Keratinocyte (primary cell): Measurements from ENCODE around the gene SORL1. TPM values are rescaled to one million over a fixed set of nuclear protein-coding genes. Genes with fewer than 3 reads are reported as not detected.

Experiments
- DNase-seq: peaks from one replicate; pipeline ENCODE4 v3.0.0-alpha.2; 2011; ENCODE audit warnings: low read depth, missing footprints, low spot score
- FAIRE-seq: peaks from 2 replicates; lab custom pipeline; 2011; peaks lifted over from hg19 to GRCh38; lab: Jason Lieb, UNC
- H2AFZ ChIP-seq: 2 replicates; pipeline ENCODE4 v1.6.0; 2012; ENCODE audit warnings: low read length, control low read depth, inconsistent platforms; ENCODE audit not compliant: control insufficient read depth
- H3K27ac ChIP-seq: 2 replicates; pipeline ENCODE4 v1.5.1; 2011; ENCODE audit warnings: low read length; ENCODE audit not compliant: control insufficient read depth, insufficient read depth
- H3K27me3 ChIP-seq: 3 replicates; pipeline ENCODE4 v1.6.0; 2011; ENCODE audit warnings: low read length; ENCODE audit not compliant: control insufficient read depth, insufficient read depth; ENCODE audit errors: extremely low read depth
- H3K36me3 ChIP-seq, 2 experiments: 2 replicates in 1 of 2; 3 replicates in 1 of 2; pipeline ENCODE4 v1.5.1; 2011; ENCODE audit warnings: low read length in 2 of 2, mild to moderate bottlenecking in 1 of 2; ENCODE audit not compliant: control insufficient read depth in 2 of 2, insufficient read depth in 2 of 2; ENCODE audit errors: extremely low read depth in 1 of 2
- H3K4me1 ChIP-seq: 3 replicates; pipeline ENCODE4 v1.5.1; 2011; ENCODE audit warnings: low read length; ENCODE audit not compliant: control insufficient read depth, insufficient read depth; ENCODE audit errors: extremely low read depth
- H3K4me2 ChIP-seq: 3 replicates; pipeline ENCODE4 v1.6.0; 2011; ENCODE audit warnings: low read depth, low read length; ENCODE audit not compliant: control insufficient read depth, insufficient read depth; ENCODE audit errors: extremely low read depth
- H3K4me3 ChIP-seq, 3 experiments: fragments of 200-600 bp in 1 of 3; sonication (generic) in 1 of 3; 2 replicates in 2 of 3; 3 replicates in 1 of 3; pipeline ENCODE4 v1.5.1; 2011 to 2016; ENCODE audit warnings: low read length in 3 of 3, mild to moderate bottlenecking in 3 of 3, control low read depth in 2 of 3, inconsistent platforms in 1 of 3, low read depth in 1 of 3, mixed read lengths in 1 of 3, mixed run types in 1 of 3, moderate library complexity in 1 of 3; ENCODE audit not compliant: control insufficient read depth in 2 of 3, insufficient read depth in 2 of 3; ENCODE audit errors: extremely low read depth in 1 of 3
- H3K79me2 ChIP-seq: 2 replicates; pipeline ENCODE4 v1.6.0; 2012; ENCODE audit warnings: low read length; ENCODE audit not compliant: control insufficient read depth, insufficient read depth
- H3K9ac ChIP-seq: 3 replicates; pipeline ENCODE4 v1.6.0; 2011; ENCODE audit warnings: low read length; ENCODE audit not compliant: control insufficient read depth, insufficient read depth; ENCODE audit errors: extremely low read depth
- H3K9me1 ChIP-seq: 3 replicates; pipeline ENCODE4 v1.6.0; 2011; ENCODE audit warnings: low read length; ENCODE audit not compliant: control insufficient read depth, insufficient read depth; ENCODE audit errors: extremely low read depth
- H3K9me3 ChIP-seq: 2 replicates; pipeline ENCODE4 v1.5.1; 2012; ENCODE audit warnings: low read depth, low read length; ENCODE audit not compliant: control insufficient read depth
- H4K20me1 ChIP-seq: 3 replicates; pipeline ENCODE4 v1.6.0; 2011; ENCODE audit warnings: low read length; ENCODE audit not compliant: control insufficient read depth, insufficient read depth; ENCODE audit errors: extremely low read depth
- CTCF ChIP-seq, 3 experiments: IDR thresholded peaks in 1 of 3; conservative IDR thresholded peaks in 1 of 3; optimal IDR thresholded peaks in 1 of 3; 2 replicates in 2 of 3; 3 replicates in 1 of 3; pipeline versions ENCODE3 to v1.5.1; 2011; ENCODE audit warnings: low read length in 3 of 3, mild to moderate bottlenecking in 3 of 3, moderate library complexity in 2 of 3, control low read depth in 1 of 3, inconsistent platforms in 1 of 3; ENCODE audit not compliant: insufficient read depth in 2 of 3; ENCODE audit errors: extremely low read depth in 1 of 3
- EZH2 ChIP-seq: IDR thresholded peaks from one replicate; pipeline ENCODE4 v1.6.1; 2012; ENCODE audit warnings: inconsistent platforms, mild to moderate bottlenecking, low read length, moderate library complexity
- dilution Hi-C: fragments of 300-500 bp; cut with MboI; formaldehyde crosslinking; loops from one replicate; pipeline ENCODE4 v1.7.0; 2020; ENCODE audit warnings: low sequenced_read_pairs; ENCODE audit not compliant: extremely low pct_ligation_motif_present
- polyA plus RNA-seq, 5 experiments: library from polyadenylated mRNA; depleted of rRNA in 3 of 5; stranded (reverse) in 3 of 5; stranded (forward) in 1 of 5; unstranded in 1 of 5; fragments of >200 nt; gene quantifications; 1 replicate in 1 of 5; 2 replicates in 3 of 5; 3 replicates in 1 of 5; pipeline versions ENCODE4 v1.2.1 to v1.2.3, GENCODE V29; 2011 to 2012; ENCODE audit warnings: missing spikeins in 2 of 5, low read depth in 1 of 5, low replicate concordance in 1 of 5

The SORL1 gene
- polyA plus RNA-seq, 1 donor (not counting 4 experiments of a cell fraction or from before 2014, with no cell fraction given): 38.9 TPM

GRCh38 chr11:121650351-121651256 lies 198.5 kb downstream of the SORL1 start:
- dilution Hi-C loops: no loop called here
- no peak overlapping the region for H3K4me2 ChIP-seq
- peaks cover 15% of the 10 kb centered on the region for H3K4me1 ChIP-seq
- H3K9me1 ChIP-seq: peaks cover 2% of the 10 kb centered on the region
- no peak for DNase-seq
- H3K27ac ChIP-seq: no peak overlapping the region
- no peak overlapping the region for H2AFZ ChIP-seq
- no peak for TF ChIP-seq EZH2
- TF ChIP-seq CTCF (optimal IDR thresholded peaks at IDR 0.05 in 1 of 3, IDR thresholded peaks at IDR 0.05 in 1 of 3, conservative IDR thresholded peaks at IDR 0.05 in 1 of 3; ENCODE audit: extremely low read depth in 1 of 3, insufficient read depth in 2 of 3, low read length in 3 of 3): no peak
- H3K36me3 ChIP-seq: no peaks in the 10 kb centered on the region
- no peak for FAIRE-seq
- H3K4me3 ChIP-seq: no peak overlapping the region
- H3K9ac ChIP-seq: no peak overlapping the region
- no peaks in the 10 kb centered on the region for H4K20me1 ChIP-seq
- H3K27me3 ChIP-seq: no peaks in the 10 kb centered on the region
- H3K9me3 ChIP-seq: no peaks in the 10 kb centered on the region
- no peaks in the 10 kb centered on the region for H3K79me2 ChIP-seq

- peaks cover 2% of the 10 kb centered on the region for H3K9me1 ChIP-seq
- dilution Hi-C loops: no loop called here
- FAIRE-seq: no peak
Measured at GRCh38 chr11:121651257-121651605, 199.1 kb downstream of the SORL1 start.

More at GRCh38 chr11:121651257-121651605, 199.1 kb downstream of the SORL1 start:
- no peak overlapping the region for H3K27ac ChIP-seq
- no peak overlapping the region for H2AFZ ChIP-seq
- TF ChIP-seq EZH2 (no peak), CTCF (optimal IDR thresholded peaks at IDR 0.05 in 1 of 3, IDR thresholded peaks at IDR 0.05 in 1 of 3, conservative IDR thresholded peaks at IDR 0.05 in 1 of 3; ENCODE audit: extremely low read depth in 1 of 3, insufficient read depth in 2 of 3, low read length in 3 of 3) (no peak)
- peaks cover 20% of the 10 kb centered on the region for H3K4me1 ChIP-seq
- H3K4me2 ChIP-seq: no peak overlapping the region
- H3K9ac ChIP-seq: no peak overlapping the region
- DNase-seq: no peak
- no peaks in the 10 kb centered on the region for H3K27me3 ChIP-seq
- no peaks in the 10 kb centered on the region for H3K36me3 ChIP-seq
- H3K79me2 ChIP-seq: no peaks in the 10 kb centered on the region
- H4K20me1 ChIP-seq: no peaks in the 10 kb centered on the region
- H3K9me3 ChIP-seq: no peaks in the 10 kb centered on the region
- H3K4me3 ChIP-seq: no peak overlapping the region
